OCI-LY1 (cell line): ENCODE results near the gene ZNF746.

Source experiments
- CTCF ChIP-seq: fragments of 200-600 bp; sonication (generic), shearing (Covaris generic); IDR thresholded peaks from 2 replicates; pipeline ENCODE4 v1.5.1; 2017; ENCODE audit warnings: mild to moderate bottlenecking, antibody characterized with exemption, low read length, moderate library complexity, mixed read lengths
- EZH2 ChIP-seq: fragments of 200-600 bp; sonication (generic), shearing (Covaris generic); IDR thresholded peaks from 2 replicates; pipeline ENCODE4 v1.8.0; 2017; ENCODE audit warnings: borderline replicate concordance, mixed run types, mild to moderate bottlenecking, antibody characterized with exemption, low read length, moderate library complexity, mixed read lengths

GRCh38 chr7:149448961-149449360, 48.6 kb downstream of the ZNF746 start:
- TF ChIP-seq CTCF (no peak), EZH2 (no peak)
